Measurements from ENCODE around the gene MYL3.
"Not testable (repeated sequence)": the region's sequence is repeated elsewhere in the genome, so short reads cannot be mapped to it uniquely, and the experiment has no call there.

Gene MYL3

DNA sequence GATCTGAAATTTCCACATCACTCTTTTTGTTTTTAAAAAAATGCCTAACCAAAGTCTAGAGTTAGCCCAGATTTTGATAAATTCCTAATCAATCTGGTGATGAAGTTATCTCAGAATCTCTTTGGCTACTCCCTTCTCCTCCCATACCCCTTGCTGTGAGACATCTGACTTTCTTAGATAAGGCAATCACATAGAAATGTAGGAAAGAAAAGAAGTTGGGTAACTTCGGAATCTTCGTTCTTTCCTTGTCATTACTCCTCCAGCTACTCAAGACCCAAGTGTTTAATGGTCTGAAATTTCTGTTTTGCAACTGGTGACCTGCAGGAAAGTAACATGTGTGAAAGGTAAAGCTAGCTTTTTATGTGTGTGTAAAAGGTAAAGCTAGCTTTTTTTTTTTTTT is 37.8 kb downstream of the MYL3 start:
- no peak for DNase-seq (ENCODE audit: low read depth in 2 of 2)

GRCh38 chr3:46824211-46824970 is 38.9 kb downstream of the MYL3 start:
- no peak for DNase-seq (ENCODE audit: low read depth in 2 of 2)

- DNase-seq (ENCODE audit: low read depth in 2 of 2) = not testable (repeated sequence)
Measured at GRCh38 chr3:46823314-46823713, 39.9 kb downstream of the MYL3 start.

- no peak for DNase-seq (ENCODE audit: low read depth in 2 of 2)
Measured at GRCh38 chr3:46821553-46821952, 41.7 kb downstream of the MYL3 start.

GRCh38 chr3:46820852-46821251 is 42.4 kb downstream of the MYL3 start:
- no peak for DNase-seq (ENCODE audit: low read depth in 2 of 2)

- DNase-seq (ENCODE audit: low read depth in 2 of 2) = peak; percentile 53 to 56
Measured at GRCh38 chr3:46812237-46812791, 50.9 kb downstream of the MYL3 start.

DNA sequence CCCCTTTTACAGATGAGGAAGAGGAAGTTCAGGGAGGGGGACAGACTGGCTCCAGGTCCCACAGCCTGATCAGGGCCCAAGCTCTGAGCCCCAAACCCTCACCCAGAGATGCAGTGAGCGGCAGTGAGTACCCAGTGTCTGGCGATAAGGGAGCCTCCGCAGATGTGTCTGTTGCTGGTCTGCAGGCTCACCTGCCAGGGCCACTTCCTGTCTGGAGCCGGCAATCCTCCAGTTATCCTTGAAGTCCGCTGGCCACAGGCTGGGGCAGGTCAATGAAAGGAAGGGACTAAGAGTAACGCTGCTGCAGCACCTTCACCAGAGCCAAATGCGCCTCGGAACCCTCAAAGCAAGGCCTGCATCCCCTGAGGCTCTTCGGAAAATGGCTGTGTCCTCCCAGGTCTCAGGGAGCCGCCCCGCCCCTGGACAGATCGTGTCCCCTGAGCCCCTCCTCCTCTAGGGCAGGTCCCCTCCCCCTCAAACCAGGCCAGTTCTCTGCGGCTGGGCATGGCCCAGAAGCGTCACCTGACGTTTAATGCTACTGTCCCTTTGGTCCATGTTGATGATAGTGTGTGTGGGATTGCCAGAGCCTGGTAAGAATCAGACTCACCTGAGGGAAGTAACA is 51.5 kb downstream of the MYL3 start:
- DNase-seq (ENCODE audit: low read depth in 2 of 2) = no peak

- DNase-seq (ENCODE audit: low read depth in 2 of 2) = not testable (repeated sequence)
Measured at GRCh38 chr3:46808766-46809165, 54.5 kb downstream of the MYL3 start.

Data from stimulated activated CD8-positive, alpha-beta memory T cell treated with anti-CD3 and anti-CD28 coated beads, Interleukin-2, amount 100 ng/mL, for 1 hour (primary cell).